Muscle of leg (tissue), 11 donors: ENCODE results near the gene RAB6B. TPM values are rescaled to one million over a fixed set of nuclear protein-coding genes. Genes with fewer than 3 reads are reported as not detected.

Source experiments
- DNase-seq: peaks from one replicate; pipeline ENCODE4 v3.0.0; 2013
- H3K27ac ChIP-seq: one replicate; pipeline ENCODE4 v1.5.1; 2013; ENCODE audit warnings: mild to moderate bottlenecking, low read length, control low read depth
- H3K27me3 ChIP-seq: one replicate; pipeline ENCODE4 v1.6.1; 2013; ENCODE audit warnings: low read length; ENCODE audit not compliant: control insufficient read depth, insufficient read depth
- H3K36me3 ChIP-seq: one replicate; pipeline ENCODE4 v1.6.1; 2013; ENCODE audit warnings: low read length; ENCODE audit not compliant: control insufficient read depth, insufficient read depth
- H3K4me1 ChIP-seq: one replicate; pipeline ENCODE4 v1.6.1; 2013; ENCODE audit warnings: low read length; ENCODE audit not compliant: control insufficient read depth, insufficient read depth
- H3K4me3 ChIP-seq: one replicate; pipeline ENCODE4 v1.5.1; 2013; ENCODE audit warnings: low read length, control low read depth
- H3K9me3 ChIP-seq: replicated peaks from 2 replicates; pipeline ENCODE4 v1.6.1; 2013; ENCODE audit warnings: low read depth, low read length; ENCODE audit not compliant: control insufficient read depth
- WGBS: methylation state at CpG from one replicate; pipeline ENCODE4 v1.1.5; 2013; ENCODE audit warnings: missing lambda C conversion rate; ENCODE audit not compliant: insufficient coverage; 5-methylcytosine and 5-hydroxymethylcytosine counted together
- polyA plus RNA-seq, 8 donors: library from polyadenylated mRNA; unstranded; fragments of 120-200 nt; gene quantifications; one replicate each; pipeline versions ENCODE4 v1.2.1 to v1.2.3, GENCODE V29; 2013; ENCODE audit warnings: inconsistent platforms in 1 of 8, low replicate concordance in 1 of 8; ENCODE audit not compliant: insufficient read length in 8 of 8, insufficient read depth in 1 of 8
- total RNA-seq: library from RNA; stranded (reverse); fragments of 120-200 nt; gene quantifications from one replicate; pipeline ENCODE4 v1.2.4, GENCODE V29; 2013

Gene RAB6B
- total and polyA plus RNA-seq, 9 donors, result 2.0 to 10.8 (median 9.4) TPM

DNA sequence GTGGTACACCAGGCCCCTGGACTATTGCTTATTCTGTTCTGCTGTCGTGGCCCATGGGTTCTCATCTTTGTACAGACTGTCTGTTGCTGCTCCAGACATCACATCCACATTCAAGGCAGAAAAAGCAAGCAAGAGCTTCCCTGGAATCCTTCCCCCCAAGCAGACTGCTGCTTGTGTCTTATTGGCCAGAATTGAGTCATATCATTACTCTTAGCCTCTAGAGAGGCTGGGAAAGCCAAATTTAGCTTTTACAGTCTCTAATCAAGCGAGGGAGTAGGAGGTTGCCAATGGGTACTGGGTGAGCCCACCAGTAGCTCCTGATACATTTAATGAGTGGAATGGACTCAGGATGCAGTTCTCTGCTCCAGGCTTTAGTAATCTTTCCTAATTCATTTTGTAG is 39.4 kb downstream of the RAB6B start:
- DNase-seq, result no peak
- H3K9me3 ChIP-seq, result no peaks in the 10 kb centered on the region
- WGBS, result no CpG with 5 or more reads among the region's 2 CpGs

DNA sequence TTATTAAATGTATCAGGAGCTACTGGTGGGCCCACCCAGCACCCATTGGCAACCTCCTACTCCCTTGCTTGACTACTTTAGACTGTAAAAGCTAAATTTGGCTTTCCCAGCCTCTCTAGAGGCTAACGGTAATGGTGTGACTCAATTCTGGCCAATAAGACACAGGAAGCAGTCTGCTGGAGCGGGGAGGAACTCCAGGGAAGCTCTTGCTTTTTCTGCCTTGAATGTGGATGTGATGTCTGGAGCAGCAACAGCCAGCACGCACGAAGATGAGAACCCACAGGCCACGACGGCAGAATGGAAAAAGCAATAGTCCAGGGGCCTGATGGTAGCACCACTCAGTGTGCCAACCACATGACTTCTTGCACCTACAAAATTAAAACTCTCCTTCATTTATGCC is 39.9 kb downstream of the RAB6B start:
- Histone ChIP-seq H3K27me3 (no peaks in the 10 kb centered on the region), H3K27ac (no peak overlapping the region), H3K9me3 (no peaks in the 10 kb centered on the region), H3K4me3 (no peak overlapping the region), H3K4me1 (no peaks in the 10 kb centered on the region), H3K36me3 (no peaks in the 10 kb centered on the region)
- DNase-seq, result no peak
- 63% methylated on average over 2 of the region's 6 CpGs for WGBS

More for the DNA sequence above, 39.4 kb downstream of the RAB6B start:
- Histone ChIP-seq H3K4me1 (no peaks in the 10 kb centered on the region), H3K27me3 (no peaks in the 10 kb centered on the region), H3K27ac (no peak overlapping the region), H3K36me3 (no peaks in the 10 kb centered on the region), H3K4me3 (no peak overlapping the region)

GRCh38 chr3:133855002-133855370 is 40.7 kb downstream of the RAB6B start:
- H3K36me3 ChIP-seq, result no peaks in the 10 kb centered on the region
- no peaks in the 10 kb centered on the region for H3K4me1 ChIP-seq
- no peaks in the 10 kb centered on the region for H3K9me3 ChIP-seq
- H3K27me3 ChIP-seq, result no peaks in the 10 kb centered on the region
- DNase-seq, result no peak
- no peak overlapping the region for H3K27ac ChIP-seq
- WGBS, result 94% methylated on average over 2 of the region's 4 CpGs
- no peak overlapping the region for H3K4me3 ChIP-seq

DNA sequence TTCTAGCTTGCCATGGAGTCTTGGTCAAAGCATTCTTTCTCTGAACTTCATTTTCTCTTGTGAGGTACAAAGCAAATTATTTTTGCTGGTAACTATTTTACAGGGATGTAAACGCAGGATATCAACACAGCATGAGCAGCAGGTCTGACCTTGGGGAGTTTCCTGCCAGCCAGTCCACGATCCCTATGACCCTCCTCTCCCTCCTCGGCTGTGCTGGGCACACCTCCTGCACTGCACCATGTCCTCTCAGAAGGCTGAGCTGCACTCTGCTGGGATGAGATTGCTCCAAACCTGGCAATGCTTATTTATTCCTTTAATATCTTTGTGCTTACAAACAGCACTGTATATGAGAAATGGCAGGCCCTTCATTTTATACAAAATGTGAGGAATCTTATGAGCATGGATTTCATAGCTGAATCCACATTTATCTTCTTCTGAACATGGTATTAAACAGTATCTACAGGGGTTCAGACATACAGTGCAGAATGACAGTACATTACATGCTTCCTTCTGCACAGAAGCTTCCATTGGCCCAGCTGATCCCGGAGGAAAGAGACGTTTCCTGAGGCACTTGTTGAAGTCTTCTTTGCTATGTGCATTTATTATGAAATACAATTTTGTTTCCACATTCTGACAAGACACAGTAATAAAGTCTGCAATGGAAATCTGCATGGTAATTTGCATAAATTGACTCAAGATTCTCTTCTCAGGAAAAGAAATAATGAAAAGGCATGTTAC is 41.2 kb downstream of the RAB6B start:
- H3K4me1 ChIP-seq, result no peaks in the 10 kb centered on the region
- WGBS, result 36% methylated on average over 3 of the region's 5 CpGs
- no peak overlapping the region for H3K27ac ChIP-seq
- no peaks in the 10 kb centered on the region for H3K27me3 ChIP-seq
- H3K9me3 ChIP-seq, result no peaks in the 10 kb centered on the region
- no peaks in the 10 kb centered on the region for H3K36me3 ChIP-seq
- H3K4me3 ChIP-seq, result no peak overlapping the region
- DNase-seq, result no peak

GRCh38 chr3:133853925-133854227 is 41.8 kb downstream of the RAB6B start:
- H3K4me3 ChIP-seq, result no peak overlapping the region
- H3K27ac ChIP-seq, result no peak overlapping the region
- no peaks in the 10 kb centered on the region for H3K36me3 ChIP-seq
- 100% methylated on average over 1 of the region's 2 CpGs for WGBS
- no peaks in the 10 kb centered on the region for H3K4me1 ChIP-seq
- H3K27me3 ChIP-seq, result no peaks in the 10 kb centered on the region
- no peaks in the 10 kb centered on the region for H3K9me3 ChIP-seq
- DNase-seq, result no peak

DNA sequence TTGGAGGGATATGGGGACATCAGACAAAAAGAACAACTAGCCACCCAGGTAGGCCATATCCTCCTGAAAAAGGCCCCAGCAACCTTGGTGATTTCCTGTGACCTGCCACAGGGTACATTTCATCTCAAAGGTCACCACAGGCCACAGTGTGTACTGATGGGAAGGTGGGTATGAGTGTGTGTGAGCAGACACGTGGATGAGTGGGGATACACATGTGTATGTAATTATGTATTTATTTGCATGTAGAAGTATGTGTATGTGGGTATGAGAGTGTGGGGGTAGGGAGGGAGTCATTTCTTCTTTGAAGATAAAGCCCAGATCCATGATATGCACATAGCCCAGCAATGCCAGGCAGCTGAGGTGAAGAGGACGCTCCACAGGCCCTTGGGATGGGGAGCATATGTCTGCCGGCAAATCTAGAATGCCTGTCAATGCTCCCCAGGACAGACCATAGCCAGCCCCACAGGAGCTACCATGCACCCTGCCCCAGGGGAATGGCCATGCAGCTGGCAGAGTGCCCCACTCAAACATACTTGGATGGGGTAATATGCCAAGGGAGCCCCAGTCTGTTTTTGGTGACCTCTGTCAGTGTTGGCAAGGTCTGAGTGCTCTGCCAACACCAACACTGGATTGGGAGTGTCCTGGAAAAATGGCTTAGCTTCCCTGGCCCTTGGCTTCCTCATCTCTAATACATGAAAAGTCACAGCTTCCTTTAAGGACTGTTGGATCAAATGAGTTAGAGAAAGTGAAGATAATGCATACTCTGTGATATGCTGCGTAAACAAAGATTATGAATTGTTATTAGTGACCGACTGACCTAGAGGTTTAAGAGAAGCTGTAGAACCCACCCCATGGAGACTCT is 42.4 kb downstream of the RAB6B start:
- DNase-seq, result no peak
- Histone ChIP-seq H3K27me3 (no peaks in the 10 kb centered on the region), H3K4me1 (no peaks in the 10 kb centered on the region), H3K27ac (no peak overlapping the region), H3K36me3 (no peaks in the 10 kb centered on the region), H3K4me3 (no peak overlapping the region), H3K9me3 (no peaks in the 10 kb centered on the region)
- 86% methylated on average over 3 of the region's 5 CpGs for WGBS

- Histone ChIP-seq H3K27ac (no peak overlapping the region), H3K36me3 (no peaks in the 10 kb centered on the region), H3K4me3 (no peak overlapping the region), H3K9me3 (no peaks in the 10 kb centered on the region), H3K4me1 (no peaks in the 10 kb centered on the region), H3K27me3 (no peaks in the 10 kb centered on the region)
- 94% methylated on average over 8 of the region's 8 CpGs for WGBS
- no peak for DNase-seq
These were observed 43.8 kb downstream of the RAB6B start for GRCh38 chr3:133851931-133852330.

- H3K4me3 ChIP-seq, result no peak overlapping the region
- no peaks in the 10 kb centered on the region for H3K4me1 ChIP-seq
- H3K36me3 ChIP-seq, result no peaks in the 10 kb centered on the region
- no peaks in the 10 kb centered on the region for H3K27me3 ChIP-seq
- DNase-seq, result no peak
- WGBS, result 75% methylated on average over 5 of the region's 5 CpGs
- no peaks in the 10 kb centered on the region for H3K9me3 ChIP-seq
- H3K27ac ChIP-seq, result no peak overlapping the region
These were observed 44.3 kb downstream of the RAB6B start for GRCh38 chr3:133851266-133851906.

GRCh38 chr3:133850034-133850433 is 45.6 kb downstream of the RAB6B start:
- DNase-seq, result no peak
- Histone ChIP-seq H3K27ac (no peak overlapping the region), H3K9me3 (no peaks in the 10 kb centered on the region), H3K36me3 (no peaks in the 10 kb centered on the region), H3K4me3 (no peak overlapping the region), H3K27me3 (no peaks in the 10 kb centered on the region), H3K4me1 (no peaks in the 10 kb centered on the region)
- no CpG with 5 or more reads among the region's 1 CpG for WGBS

- Histone ChIP-seq H3K27me3 (no peaks in the 10 kb centered on the region), H3K27ac (no peak overlapping the region), H3K4me1 (no peaks in the 10 kb centered on the region), H3K9me3 (no peaks in the 10 kb centered on the region), H3K36me3 (no peaks in the 10 kb centered on the region), H3K4me3 (no peak overlapping the region)
- no peak for DNase-seq
These were observed 46.3 kb downstream of the RAB6B start for GRCh38 chr3:133849346-133849745.
